A673 (cell line): Measurements from ENCODE around the gene LBH. TPM values are rescaled to one million over a fixed set of nuclear protein-coding genes. Genes with fewer than 3 reads are reported as not detected.

Experiments
- BruUV-seq: library from RNA; stranded (reverse); fragments of 400-500 nt; replicated peaks from 2 replicates; lab custom pipeline; 2021; lab: Mats Ljungman, UMichigan
- CTCF ChIA-PET: fragments of 300-600 bp; sonication (Branson Sonifier 250); formaldehyde crosslinking; loops from one replicate; lab custom pipeline; 2022; ENCODE audit warnings: antibody characterized with exemption; lab: Charles Lee
- POLR2A ChIA-PET: fragments of 300-600 bp; sonication (Branson Sonifier 250); formaldehyde crosslinking; loops from one replicate; lab custom pipeline; 2022; ENCODE audit warnings: antibody characterized with exemption; ENCODE audit not compliant: low non-redundant PET; lab: Charles Lee
- DNase-seq: peaks from one replicate; pipeline ENCODE4 v3.0.0-alpha.2; 2015; ENCODE audit warnings: low spot score
- H3K27ac ChIP-seq: fragments of 200-600 bp; sonication (generic); 2 replicates; pipeline ENCODE4 v1.5.1; 2016; ENCODE audit warnings: mixed run types, low read depth, mild to moderate bottlenecking, mixed read lengths, antibody characterized with exemption, low read length; ENCODE audit not compliant: poor library complexity, severe bottlenecking
- H3K27me3 ChIP-seq: fragments of 200-600 bp; sonication (generic); replicated peaks from 2 replicates; pipeline ENCODE4 v1.6.1; 2017; ENCODE audit warnings: mixed run types, low read depth, mild to moderate bottlenecking, mixed read lengths, antibody characterized with exemption, low read length; ENCODE audit not compliant: insufficient read depth, poor library complexity
- H3K36me3 ChIP-seq: fragments of 200-600 bp; sonication (generic); 2 replicates; pipeline ENCODE4 v1.6.1; 2016; ENCODE audit warnings: mixed run types, mild to moderate bottlenecking, mixed read lengths, antibody characterized with exemption, low read length; ENCODE audit not compliant: insufficient read depth, poor library complexity, severe bottlenecking
- H3K4me1 ChIP-seq: fragments of 200-600 bp; sonication (generic); 2 replicates; pipeline ENCODE4 v1.6.1; 2017; ENCODE audit warnings: mixed run types, mild to moderate bottlenecking, mixed read lengths, antibody characterized with exemption, low read length; ENCODE audit not compliant: insufficient read depth, poor library complexity, severe bottlenecking
- H3K4me3 ChIP-seq: fragments of 200-600 bp; sonication (generic); 2 replicates; pipeline ENCODE4 v1.5.1; 2016; ENCODE audit warnings: low read depth, mixed run types, mild to moderate bottlenecking, mixed read lengths, low read length; ENCODE audit not compliant: poor library complexity, severe bottlenecking
- H3K9me3 ChIP-seq: fragments of 200-600 bp; sonication (generic); 2 replicates; pipeline ENCODE4 v1.6.1; 2016; ENCODE audit warnings: mixed run types, low read depth, mild to moderate bottlenecking, mixed read lengths, antibody characterized with exemption, low read length; ENCODE audit not compliant: poor library complexity, severe bottlenecking
- EZH2 ChIP-seq: fragments of 200-600 bp; sonication (generic); IDR thresholded peaks from 2 replicates; pipeline ENCODE4 v1.6.1; 2017; ENCODE audit warnings: borderline replicate concordance, low read depth, mild to moderate bottlenecking, mixed read lengths, antibody characterized with exemption, low read length; ENCODE audit not compliant: poor library complexity, severe bottlenecking
- intact Hi-C: fragments of 100-400 bp; cut with micrococcal nuclease; formaldehyde crosslinking; loops from one replicate; pipeline ENCODE4 v1.10.0; 2022; ENCODE audit not compliant: unreplicated experiment
- total RNA-seq: library from RNA; stranded (reverse); gene quantifications from 2 replicates; pipeline ENCODE4 v1.2.3, GENCODE V29; 2021
- TF ChIP-seq, protein P1 (sequence below): fragments of 300-800, 200-600 bp; sonication (generic); conservative IDR thresholded peaks from 2 replicates; pipeline ENCODE4 v1.5.1; 2017; ENCODE audit warnings: low read depth, mild to moderate bottlenecking, antibody characterized with exemption, low read length, moderate library complexity, mixed read lengths

The LBH gene
- total RNA-seq, 1 experiment from 2014 or later = 140 TPM

- H3K27me3 ChIP-seq = no peaks in the 10 kb centered on the region
- H3K4me1 ChIP-seq = peaks cover 8% of the 10 kb centered on the region
- H3K36me3 ChIP-seq = peaks cover 40% of the 10 kb centered on the region
- TF ChIP-seq, protein P1, sequence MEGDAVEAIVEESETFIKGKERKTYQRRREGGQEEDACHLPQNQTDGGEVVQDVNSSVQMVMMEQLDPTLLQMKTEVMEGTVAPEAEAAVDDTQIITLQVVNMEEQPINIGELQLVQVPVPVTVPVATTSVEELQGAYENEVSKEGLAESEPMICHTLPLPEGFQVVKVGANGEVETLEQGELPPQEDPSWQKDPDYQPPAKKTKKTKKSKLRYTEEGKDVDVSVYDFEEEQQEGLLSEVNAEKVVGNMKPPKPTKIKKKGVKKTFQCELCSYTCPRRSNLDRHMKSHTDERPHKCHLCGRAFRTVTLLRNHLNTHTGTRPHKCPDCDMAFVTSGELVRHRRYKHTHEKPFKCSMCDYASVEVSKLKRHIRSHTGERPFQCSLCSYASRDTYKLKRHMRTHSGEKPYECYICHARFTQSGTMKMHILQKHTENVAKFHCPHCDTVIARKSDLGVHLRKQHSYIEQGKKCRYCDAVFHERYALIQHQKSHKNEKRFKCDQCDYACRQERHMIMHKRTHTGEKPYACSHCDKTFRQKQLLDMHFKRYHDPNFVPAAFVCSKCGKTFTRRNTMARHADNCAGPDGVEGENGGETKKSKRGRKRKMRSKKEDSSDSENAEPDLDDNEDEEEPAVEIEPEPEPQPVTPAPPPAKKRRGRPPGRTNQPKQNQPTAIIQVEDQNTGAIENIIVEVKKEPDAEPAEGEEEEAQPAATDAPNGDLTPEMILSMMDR = no peak
- no peak for TF ChIP-seq EZH2
- no peak overlapping the region for H3K4me3 ChIP-seq
- intact Hi-C loops = no loop called here
- CTCF ChIA-PET = no interaction called here
- no peaks in the 10 kb centered on the region for H3K9me3 ChIP-seq
- no TSS peak for BruUV-seq
- peak overlapping the region; percentile 8 for H3K27ac ChIP-seq
- POLR2A ChIA-PET = no interaction called here
- DNase-seq = no peak
Measured at GRCh38 chr2:30255026-30255425, 23.7 kb downstream of the LBH start.

GRCh38 chr2:30255466-30256408 is 24.4 kb downstream of the LBH start:
- no peak overlapping the region for H3K27ac ChIP-seq
- BruUV-seq = no TSS peak
- POLR2A ChIA-PET = no interaction called here
- CTCF ChIA-PET = no interaction called here
- TF ChIP-seq, protein P1 = no peak
- no peak for TF ChIP-seq EZH2
- H3K9me3 ChIP-seq = no peaks in the 10 kb centered on the region
- peaks cover 40% of the 10 kb centered on the region for H3K36me3 ChIP-seq
- peaks cover 8% of the 10 kb centered on the region for H3K4me1 ChIP-seq
- no peak overlapping the region for H3K4me3 ChIP-seq
- DNase-seq = no peak
- intact Hi-C loops = no loop called here
- H3K27me3 ChIP-seq = no peaks in the 10 kb centered on the region

- BruUV-seq = no TSS peak
- no peaks in the 10 kb centered on the region for H3K27me3 ChIP-seq
- CTCF ChIA-PET = no interaction called here
- H3K4me3 ChIP-seq = no peak overlapping the region
- DNase-seq = no peak
- POLR2A ChIA-PET = no interaction called here
- no peak overlapping the region for H3K27ac ChIP-seq
- intact Hi-C loops = no loop called here
- no peak for TF ChIP-seq EZH2
- TF ChIP-seq, protein P1 = no peak
- H3K36me3 ChIP-seq = peaks cover 40% of the 10 kb centered on the region
- peaks cover 7% of the 10 kb centered on the region for H3K4me1 ChIP-seq
- peaks cover 6% of the 10 kb centered on the region for H3K9me3 ChIP-seq
Measured at GRCh38 chr2:30257266-30258214, 26.2 kb downstream of the LBH start.
